ENCODE results near the gene HOXB1. TPM values are rescaled to one million over a fixed set of nuclear protein-coding genes. Genes with fewer than 3 reads are reported as not detected.

HOXB1 gene
- total and polyA plus RNA-seq, 2 experiments from 2014 or later = not detected

- H3K27ac ChIP-seq (ENCODE audit: low read depth) = no peak overlapping the region
- H3K9me2 ChIP-seq (ENCODE audit: insufficient read depth) = no peaks in the 10 kb centered on the region
- no peaks in the 10 kb centered on the region for H3F3A ChIP-seq (replicated peaks; ENCODE audit: low read depth)
- TF ChIP-seq, protein P1, sequence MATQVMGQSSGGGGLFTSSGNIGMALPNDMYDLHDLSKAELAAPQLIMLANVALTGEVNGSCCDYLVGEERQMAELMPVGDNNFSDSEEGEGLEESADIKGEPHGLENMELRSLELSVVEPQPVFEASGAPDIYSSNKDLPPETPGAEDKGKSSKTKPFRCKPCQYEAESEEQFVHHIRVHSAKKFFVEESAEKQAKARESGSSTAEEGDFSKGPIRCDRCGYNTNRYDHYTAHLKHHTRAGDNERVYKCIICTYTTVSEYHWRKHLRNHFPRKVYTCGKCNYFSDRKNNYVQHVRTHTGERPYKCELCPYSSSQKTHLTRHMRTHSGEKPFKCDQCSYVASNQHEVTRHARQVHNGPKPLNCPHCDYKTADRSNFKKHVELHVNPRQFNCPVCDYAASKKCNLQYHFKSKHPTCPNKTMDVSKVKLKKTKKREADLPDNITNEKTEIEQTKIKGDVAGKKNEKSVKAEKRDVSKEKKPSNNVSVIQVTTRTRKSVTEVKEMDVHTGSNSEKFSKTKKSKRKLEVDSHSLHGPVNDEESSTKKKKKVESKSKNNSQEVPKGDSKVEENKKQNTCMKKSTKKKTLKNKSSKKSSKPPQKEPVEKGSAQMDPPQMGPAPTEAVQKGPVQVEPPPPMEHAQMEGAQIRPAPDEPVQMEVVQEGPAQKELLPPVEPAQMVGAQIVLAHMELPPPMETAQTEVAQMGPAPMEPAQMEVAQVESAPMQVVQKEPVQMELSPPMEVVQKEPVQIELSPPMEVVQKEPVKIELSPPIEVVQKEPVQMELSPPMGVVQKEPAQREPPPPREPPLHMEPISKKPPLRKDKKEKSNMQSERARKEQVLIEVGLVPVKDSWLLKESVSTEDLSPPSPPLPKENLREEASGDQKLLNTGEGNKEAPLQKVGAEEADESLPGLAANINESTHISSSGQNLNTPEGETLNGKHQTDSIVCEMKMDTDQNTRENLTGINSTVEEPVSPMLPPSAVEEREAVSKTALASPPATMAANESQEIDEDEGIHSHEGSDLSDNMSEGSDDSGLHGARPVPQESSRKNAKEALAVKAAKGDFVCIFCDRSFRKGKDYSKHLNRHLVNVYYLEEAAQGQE (IDR thresholded peaks at IDR 0.05; ENCODE audit: unreplicated experiment) = no peak
- no peak for TF ChIP-seq EZH2 (IDR thresholded peaks at IDR 0.05; ENCODE audit: low read depth, unreplicated experiment)
- no peak for TF ChIP-seq ZNF114 (CRISPR knock-in tag; IDR thresholded peaks at IDR 0.05)
- TF ChIP-seq CREB1 (CRISPR knock-in tag; IDR thresholded peaks at IDR 0.05; ENCODE audit: low read depth) = no peak
- no peak for TF ChIP-seq ZNF331 (CRISPR knock-in tag; IDR thresholded peaks at IDR 0.05; ENCODE audit: low read depth)
- no peak for TF ChIP-seq EZH2phosphoT487 (IDR thresholded peaks at IDR 0.05; ENCODE audit: unreplicated experiment)
- TF ChIP-seq JUNB (IDR thresholded peaks at IDR 0.05; ENCODE audit: unreplicated experiment) = no peak
- no peak for TF ChIP-seq CTCF (conservative IDR thresholded peaks at IDR 0.05; ENCODE audit: low read depth in 2 of 2)
- TF ChIP-seq, protein P2, sequence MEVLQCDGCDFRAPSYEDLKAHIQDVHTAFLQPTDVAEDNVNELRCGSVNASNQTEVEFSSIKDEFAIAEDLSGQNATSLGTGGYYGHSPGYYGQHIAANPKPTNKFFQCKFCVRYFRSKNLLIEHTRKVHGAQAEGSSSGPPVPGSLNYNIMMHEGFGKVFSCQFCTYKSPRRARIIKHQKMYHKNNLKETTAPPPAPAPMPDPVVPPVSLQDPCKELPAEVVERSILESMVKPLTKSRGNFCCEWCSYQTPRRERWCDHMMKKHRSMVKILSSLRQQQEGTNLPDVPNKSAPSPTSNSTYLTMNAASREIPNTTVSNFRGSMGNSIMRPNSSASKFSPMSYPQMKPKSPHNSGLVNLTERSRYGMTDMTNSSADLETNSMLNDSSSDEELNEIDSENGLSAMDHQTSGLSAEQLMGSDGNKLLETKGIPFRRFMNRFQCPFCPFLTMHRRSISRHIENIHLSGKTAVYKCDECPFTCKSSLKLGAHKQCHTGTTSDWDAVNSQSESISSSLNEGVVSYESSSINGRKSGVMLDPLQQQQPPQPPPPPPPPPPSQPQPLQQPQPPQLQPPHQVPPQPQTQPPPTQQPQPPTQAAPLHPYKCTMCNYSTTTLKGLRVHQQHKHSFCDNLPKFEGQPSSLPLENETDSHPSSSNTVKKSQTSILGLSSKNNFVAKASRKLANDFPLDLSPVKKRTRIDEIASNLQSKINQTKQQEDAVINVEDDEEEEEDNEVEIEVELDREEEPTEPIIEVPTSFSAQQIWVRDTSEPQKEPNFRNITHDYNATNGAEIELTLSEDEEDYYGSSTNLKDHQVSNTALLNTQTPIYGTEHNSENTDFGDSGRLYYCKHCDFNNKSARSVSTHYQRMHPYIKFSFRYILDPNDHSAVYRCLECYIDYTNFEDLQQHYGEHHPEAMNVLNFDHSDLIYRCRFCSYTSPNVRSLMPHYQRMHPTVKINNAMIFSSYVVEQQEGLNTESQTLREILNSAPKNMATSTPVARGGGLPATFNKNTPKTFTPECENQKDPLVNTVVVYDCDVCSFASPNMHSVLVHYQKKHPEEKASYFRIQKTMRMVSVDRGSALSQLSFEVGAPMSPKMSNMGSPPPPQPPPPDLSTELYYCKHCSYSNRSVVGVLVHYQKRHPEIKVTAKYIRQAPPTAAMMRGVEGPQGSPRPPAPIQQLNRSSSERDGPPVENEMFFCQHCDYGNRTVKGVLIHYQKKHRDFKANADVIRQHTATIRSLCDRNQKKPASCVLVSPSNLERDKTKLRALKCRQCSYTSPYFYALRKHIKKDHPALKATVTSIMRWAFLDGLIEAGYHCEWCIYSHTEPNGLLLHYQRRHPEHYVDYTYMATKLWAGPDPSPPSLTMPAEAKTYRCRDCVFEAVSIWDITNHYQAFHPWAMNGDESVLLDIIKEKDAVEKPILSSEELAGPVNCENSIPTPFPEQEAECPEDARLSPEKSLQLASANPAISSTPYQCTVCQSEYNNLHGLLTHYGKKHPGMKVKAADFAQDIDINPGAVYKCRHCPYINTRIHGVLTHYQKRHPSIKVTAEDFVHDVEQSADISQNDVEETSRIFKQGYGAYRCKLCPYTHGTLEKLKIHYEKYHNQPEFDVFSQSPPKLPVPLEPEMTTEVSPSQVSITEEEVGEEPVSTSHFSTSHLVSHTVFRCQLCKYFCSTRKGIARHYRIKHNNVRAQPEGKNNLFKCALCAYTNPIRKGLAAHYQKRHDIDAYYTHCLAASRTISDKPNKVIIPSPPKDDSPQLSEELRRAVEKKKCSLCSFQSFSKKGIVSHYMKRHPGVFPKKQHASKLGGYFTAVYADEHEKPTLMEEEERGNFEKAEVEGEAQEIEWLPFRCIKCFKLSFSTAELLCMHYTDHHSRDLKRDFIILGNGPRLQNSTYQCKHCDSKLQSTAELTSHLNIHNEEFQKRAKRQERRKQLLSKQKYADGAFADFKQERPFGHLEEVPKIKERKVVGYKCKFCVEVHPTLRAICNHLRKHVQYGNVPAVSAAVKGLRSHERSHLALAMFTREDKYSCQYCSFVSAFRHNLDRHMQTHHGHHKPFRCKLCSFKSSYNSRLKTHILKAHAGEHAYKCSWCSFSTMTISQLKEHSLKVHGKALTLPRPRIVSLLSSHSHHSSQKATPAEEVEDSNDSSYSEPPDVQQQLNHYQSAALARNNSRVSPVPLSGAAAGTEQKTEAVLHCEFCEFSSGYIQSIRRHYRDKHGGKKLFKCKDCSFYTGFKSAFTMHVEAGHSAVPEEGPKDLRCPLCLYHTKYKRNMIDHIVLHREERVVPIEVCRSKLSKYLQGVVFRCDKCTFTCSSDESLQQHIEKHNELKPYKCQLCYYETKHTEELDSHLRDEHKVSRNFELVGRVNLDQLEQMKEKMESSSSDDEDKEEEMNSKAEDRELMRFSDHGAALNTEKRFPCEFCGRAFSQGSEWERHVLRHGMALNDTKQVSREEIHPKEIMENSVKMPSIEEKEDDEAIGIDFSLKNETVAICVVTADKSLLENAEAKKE (CRISPR knock-in tag; IDR thresholded peaks at IDR 0.05) = no peak
- TF ChIP-seq, protein P3, sequence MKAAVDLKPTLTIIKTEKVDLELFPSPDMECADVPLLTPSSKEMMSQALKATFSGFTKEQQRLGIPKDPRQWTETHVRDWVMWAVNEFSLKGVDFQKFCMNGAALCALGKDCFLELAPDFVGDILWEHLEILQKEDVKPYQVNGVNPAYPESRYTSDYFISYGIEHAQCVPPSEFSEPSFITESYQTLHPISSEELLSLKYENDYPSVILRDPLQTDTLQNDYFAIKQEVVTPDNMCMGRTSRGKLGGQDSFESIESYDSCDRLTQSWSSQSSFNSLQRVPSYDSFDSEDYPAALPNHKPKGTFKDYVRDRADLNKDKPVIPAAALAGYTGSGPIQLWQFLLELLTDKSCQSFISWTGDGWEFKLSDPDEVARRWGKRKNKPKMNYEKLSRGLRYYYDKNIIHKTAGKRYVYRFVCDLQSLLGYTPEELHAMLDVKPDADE (IDR thresholded peaks at IDR 0.05) = no peak
- no peak for TF ChIP-seq POLR2AphosphoS5 (IDR thresholded peaks at IDR 0.05; ENCODE audit: low read depth)
- H2AFZ ChIP-seq = no peak overlapping the region
- H3K4me1 ChIP-seq (ENCODE audit: insufficient read depth) = peaks cover 18% of the 10 kb centered on the region; the same call in 1 of the 2 replicates
- H3K4me3 ChIP-seq = no peak overlapping the region
- DNase-seq (ENCODE audit: low spot score) (no peak), ATAC-seq (no peak)
- H3K27me3 Mint-ChIP-seq (ENCODE audit: insufficient read depth, low read depth, poor library complexity) = peaks cover 25% of the 10 kb centered on the region
- H3K27me3 ChIP-seq (ENCODE audit: insufficient read depth) = peaks cover 84% of the 10 kb centered on the region
- H3K36me3 Mint-ChIP-seq (ENCODE audit: low read depth) = no peaks in the 10 kb centered on the region
- 0 out of 2 replicates have a peak, but pooled peaks cover 5% of the 10 kb centered on the region for H4K20me1 ChIP-seq (replicated peaks; ENCODE audit: insufficient read depth)
- H3K79me2 ChIP-seq (replicated peaks; ENCODE audit: insufficient read depth) = no peaks in the 10 kb centered on the region
- no peaks in the 10 kb centered on the region for H3K36me3 ChIP-seq (ENCODE audit: insufficient read depth)
- H3K4me2 ChIP-seq = no peak overlapping the region
- no peak overlapping the region for H3K27ac Mint-ChIP-seq
- no peaks in the 10 kb centered on the region for H3K9me3 Mint-ChIP-seq
- H3K4me1 Mint-ChIP-seq = peaks cover 28% of the 10 kb centered on the region
- no peak overlapping the region for H3K4me3 Mint-ChIP-seq
These were observed 30.9 kb downstream of the HOXB1 start for GRCh38 chr17:48499735-48500434.

All from GM23338 (cell line).